Activated naive CD4-positive, alpha-beta T cell treated with anti-CD3 and anti-CD28 coated beads, Interleukin-2, amount 10 ng/mL, durations not matched to agents 7 days and 5 days (primary cell): ENCODE results near the gene WNT11.

ENCODE experiments used
- CTCF ChIA-PET: fragments of 350-600 bp; sonication (Branson Sonifier 250); formaldehyde crosslinking; loops from one replicate; lab custom pipeline; 2021; ENCODE audit warnings: antibody characterized with exemption; lab: Charles Lee
- DNase-seq: peaks from one replicate; pipeline ENCODE4 v3.0.0-alpha.2; 2020
- H3K27ac Mint-ChIP-seq: one replicate; pipeline ENCODE4 v1.8.0; 2021; ENCODE audit warnings: mild to moderate bottlenecking, moderate library complexity, mixed read lengths
- H3K27me3 Mint-ChIP-seq: one replicate; pipeline ENCODE4 v1.8.0; 2021; ENCODE audit warnings: mild to moderate bottlenecking, mixed read lengths
- H3K36me3 Mint-ChIP-seq: one replicate; pipeline ENCODE4 v1.8.0; 2021; ENCODE audit warnings: mixed read lengths
- H3K4me1 Mint-ChIP-seq: one replicate; pipeline ENCODE4 v1.8.0; 2021; ENCODE audit warnings: mixed read lengths
- H3K4me3 Mint-ChIP-seq: one replicate; pipeline ENCODE4 v1.8.0; 2021; ENCODE audit warnings: mild to moderate bottlenecking, moderate library complexity, mixed read lengths
- H3K9me3 Mint-ChIP-seq: one replicate; pipeline ENCODE4 v1.8.0; 2021; ENCODE audit warnings: mixed read lengths

Gene WNT11

GRCh38 chr11:76221365-76221764, 15.1 kb upstream of the WNT11 start:
- no peaks in the 10 kb centered on the region for H3K36me3 Mint-ChIP-seq
- no peak for DNase-seq

GRCh38 chr11:76219243-76219642, 12.9 kb upstream of the WNT11 start:
- CTCF ChIA-PET, result interaction anchor here (3.9 kb wide), 1 partner anchor 11 kb away, joined by 29 read pairs; no protein-coding TSS in a partner anchor
- no peak overlapping the region for H3K4me3 Mint-ChIP-seq
- H3K27me3 Mint-ChIP-seq, result peaks cover 52% of the 10 kb centered on the region
- H3K36me3 Mint-ChIP-seq, result no peaks in the 10 kb centered on the region
- DNase-seq, result no peak
- no peaks in the 10 kb centered on the region for H3K9me3 Mint-ChIP-seq
- no peaks in the 10 kb centered on the region for H3K4me1 Mint-ChIP-seq
- H3K27ac Mint-ChIP-seq, result no peak overlapping the region

More at GRCh38 chr11:76221365-76221764, 15.1 kb upstream of the WNT11 start:
- CTCF ChIA-PET, result no interaction called here
- Mint-ChIP-seq H3K9me3 (no peaks in the 10 kb centered on the region), H3K4me3 (no peak overlapping the region), H3K27ac (no peak overlapping the region), H3K4me1 (no peaks in the 10 kb centered on the region), H3K27me3 (peaks cover 44% of the 10 kb centered on the region)

GRCh38 chr11:76218449-76219178, 12.3 kb upstream of the WNT11 start:
- DNase-seq, result no peak
- Mint-ChIP-seq H3K9me3 (no peaks in the 10 kb centered on the region), H3K4me1 (no peaks in the 10 kb centered on the region), H3K36me3 (no peaks in the 10 kb centered on the region), H3K27ac (no peak overlapping the region), H3K27me3 (peaks cover 56% of the 10 kb centered on the region), H3K4me3 (no peak overlapping the region)
- CTCF ChIA-PET, result interaction anchor here (3.9 kb wide), 1 partner anchor 10 kb away, joined by 29 read pairs; no protein-coding TSS in a partner anchor

- CTCF ChIA-PET, result interaction anchor here (3.9 kb wide), 1 partner anchor 9 kb away, joined by 29 read pairs; no protein-coding TSS in a partner anchor
- Mint-ChIP-seq H3K9me3 (no peaks in the 10 kb centered on the region), H3K27me3 (peaks cover 65% of the 10 kb centered on the region), H3K36me3 (no peaks in the 10 kb centered on the region), H3K4me3 (no peak overlapping the region), H3K27ac (no peak overlapping the region), H3K4me1 (no peaks in the 10 kb centered on the region)
- no peak for DNase-seq
Measured at GRCh38 chr11:76217653-76218160, 11.4 kb upstream of the WNT11 start.

GRCh38 chr11:76216536-76217325, 10.4 kb upstream of the WNT11 start:
- CTCF ChIA-PET, result interaction anchor here (3.9 kb wide), 1 partner anchor 8 kb away, joined by 29 read pairs; no protein-coding TSS in a partner anchor
- no peak overlapping the region for H3K27ac Mint-ChIP-seq
- no peaks in the 10 kb centered on the region for H3K9me3 Mint-ChIP-seq

DNA sequence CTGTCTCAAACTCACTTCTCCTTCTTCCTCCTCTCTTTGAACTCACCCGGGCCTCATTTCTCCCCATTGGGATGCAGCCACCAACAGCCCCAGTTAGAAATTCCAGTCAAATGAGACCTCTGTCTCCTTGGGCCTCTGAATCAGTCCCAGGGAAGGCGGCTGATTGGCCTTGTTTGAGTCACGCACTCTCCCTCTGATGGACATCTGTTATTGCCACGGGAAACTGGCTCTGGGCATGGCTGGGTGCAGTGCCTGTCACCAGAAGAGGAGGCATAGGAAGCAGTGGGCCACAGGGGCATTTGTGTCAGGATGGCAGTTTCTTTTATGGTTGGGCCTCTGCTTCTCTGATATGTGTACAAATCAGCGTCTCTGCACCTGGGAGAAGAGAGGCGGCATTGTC, 9.6 kb upstream of the WNT11 start:
- peaks cover 78% of the 10 kb centered on the region for H3K27me3 Mint-ChIP-seq

More at GRCh38 chr11:76216536-76217325, 10.4 kb upstream of the WNT11 start:
- Mint-ChIP-seq H3K4me1 (no peaks in the 10 kb centered on the region), H3K27me3 (peaks cover 74% of the 10 kb centered on the region), H3K36me3 (no peaks in the 10 kb centered on the region), H3K4me3 (no peak overlapping the region)
- DNase-seq, result no peak

DNA sequence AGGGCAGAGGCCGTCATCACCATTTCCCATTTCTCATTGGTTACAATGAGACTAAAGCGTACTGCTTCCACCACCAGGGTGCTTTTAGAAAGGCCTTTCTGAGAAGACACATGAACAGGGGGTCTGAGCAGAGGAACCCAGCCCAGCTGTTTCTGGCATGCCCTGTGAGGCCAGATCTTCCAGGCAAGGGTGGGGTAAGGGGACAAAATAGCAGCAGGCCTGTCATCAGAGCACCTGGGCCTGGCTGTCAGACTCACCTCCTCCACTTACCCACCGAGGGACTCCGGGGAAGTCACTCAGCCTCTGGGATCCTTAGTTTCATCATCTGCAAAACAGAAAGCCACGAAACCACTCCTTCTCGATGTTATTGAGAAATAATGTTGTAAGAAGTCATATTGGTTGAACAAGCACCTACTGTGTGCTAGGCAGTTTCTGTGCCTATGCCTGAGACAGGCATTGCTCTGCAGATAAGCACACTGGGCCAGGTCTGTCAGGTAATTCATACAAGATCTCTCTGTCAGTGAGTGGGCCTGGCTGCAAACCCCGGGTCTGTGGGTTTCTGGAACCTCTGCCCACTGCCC, 8.8 kb upstream of the WNT11 start:
- no peak for DNase-seq
- Mint-ChIP-seq H3K9me3 (no peaks in the 10 kb centered on the region), H3K36me3 (no peaks in the 10 kb centered on the region), H3K4me1 (peaks cover 2% of the 10 kb centered on the region), H3K27ac (no peak overlapping the region), H3K27me3 (peaks cover 81% of the 10 kb centered on the region), H3K4me3 (no peak overlapping the region)
- CTCF ChIA-PET, result no interaction called here

More for the DNA sequence above, 9.6 kb upstream of the WNT11 start:
- no peak for DNase-seq
- Mint-ChIP-seq H3K36me3 (no peaks in the 10 kb centered on the region), H3K27ac (no peak overlapping the region), H3K4me3 (no peak overlapping the region), H3K4me1 (no peaks in the 10 kb centered on the region), H3K9me3 (no peaks in the 10 kb centered on the region)
- CTCF ChIA-PET, result interaction anchor here (3.9 kb wide), 1 partner anchor 7 kb away, joined by 29 read pairs; no protein-coding TSS in a partner anchor

GRCh38 chr11:76214186-76214585, 7.9 kb upstream of the WNT11 start:
- Mint-ChIP-seq H3K4me3 (no peak overlapping the region), H3K4me1 (peaks cover 2% of the 10 kb centered on the region), H3K9me3 (no peaks in the 10 kb centered on the region), H3K27ac (no peak overlapping the region), H3K27me3 (peaks cover 81% of the 10 kb centered on the region), H3K36me3 (no peaks in the 10 kb centered on the region)
- CTCF ChIA-PET, result no interaction called here
- DNase-seq, result no peak

- H3K27ac Mint-ChIP-seq, result no peak overlapping the region
- peaks cover 83% of the 10 kb centered on the region for H3K27me3 Mint-ChIP-seq
- H3K9me3 Mint-ChIP-seq, result no peaks in the 10 kb centered on the region
- CTCF ChIA-PET, result interaction anchor here (0.9 to 7.3 kb wide), 4 partner anchors 11 to 316 kb away, joined by 3 to 218 read pairs (median 55); no protein-coding TSS in a partner anchor
- H3K36me3 Mint-ChIP-seq, result no peaks in the 10 kb centered on the region
- no peak for DNase-seq
- H3K4me1 Mint-ChIP-seq, result peaks cover 10% of the 10 kb centered on the region
- no peak overlapping the region for H3K4me3 Mint-ChIP-seq
Measured at GRCh38 chr11:76212086-76213035, 6.1 kb upstream of the WNT11 start.

DNA sequence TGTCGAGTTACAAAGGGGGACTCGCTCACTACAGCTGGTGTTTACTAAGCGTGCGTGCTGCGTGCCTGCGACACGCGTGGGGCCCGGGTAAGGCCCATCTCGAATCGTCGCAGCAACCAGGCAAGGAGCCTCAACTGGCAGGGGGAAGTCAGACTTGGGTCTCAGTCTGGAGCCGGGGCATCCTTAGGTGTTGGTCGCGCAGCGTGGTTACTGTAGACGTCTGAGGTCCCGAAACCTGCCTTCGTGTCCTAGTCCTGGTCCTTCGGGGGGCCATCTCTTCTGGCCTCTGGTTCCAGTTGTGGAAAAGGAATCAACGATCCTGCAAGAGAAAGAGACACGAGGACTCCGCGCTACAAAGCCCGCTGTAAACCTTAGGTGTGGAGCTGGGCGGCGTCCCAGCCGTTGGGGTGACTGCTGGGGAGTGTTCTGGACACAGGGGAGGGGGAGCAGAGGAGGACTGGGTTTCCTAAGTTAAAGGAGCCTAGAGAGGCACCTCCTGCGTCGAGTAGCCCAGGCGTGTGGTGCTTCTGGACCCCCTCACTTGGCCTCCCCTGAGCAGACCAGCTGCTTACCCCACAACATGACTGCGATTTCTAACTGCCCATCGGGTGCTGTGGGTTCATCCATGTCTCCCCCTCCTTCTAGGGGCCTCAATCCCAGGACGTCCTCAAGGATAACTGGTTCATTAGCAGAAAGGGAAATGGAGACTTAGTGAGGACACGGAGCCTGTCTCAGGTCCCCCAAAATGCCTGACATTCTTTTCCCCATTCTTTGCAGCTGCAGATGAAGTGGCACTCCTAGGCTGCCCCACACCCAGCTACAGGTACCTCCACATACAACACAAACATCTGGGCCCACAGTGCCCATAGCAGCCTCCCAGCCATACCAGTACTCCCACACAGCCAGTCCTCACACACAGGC, 4.9 kb upstream of the WNT11 start:
- CTCF ChIA-PET, result interaction anchor here (0.6 to 7.3 kb wide), 6 partner anchors 7 to 315 kb away, joined by 3 to 218 read pairs (median 16); no protein-coding TSS in a partner anchor
- H3K36me3 Mint-ChIP-seq, result no peaks in the 10 kb centered on the region
- H3K4me1 Mint-ChIP-seq, result peaks cover 19% of the 10 kb centered on the region
- no peak overlapping the region for H3K27ac Mint-ChIP-seq
- H3K9me3 Mint-ChIP-seq, result no peaks in the 10 kb centered on the region
- peaks cover 95% of the 10 kb centered on the region for H3K27me3 Mint-ChIP-seq
- DNase-seq, result no peak
- H3K4me3 Mint-ChIP-seq, result peak overlapping the region; percentile 33

GRCh38 chr11:76209973-76210930, 4.0 kb upstream of the WNT11 start:
- peak overlapping the region; percentile 26 for H3K4me3 Mint-ChIP-seq
- no peaks in the 10 kb centered on the region for H3K9me3 Mint-ChIP-seq
- H3K27me3 Mint-ChIP-seq, result peaks cover 100% of the 10 kb centered on the region
- CTCF ChIA-PET, result interaction anchor here (0.6 to 7.3 kb wide), 9 partner anchors 8 to 314 kb away, joined by 3 to 218 read pairs (median 16); no protein-coding TSS in a partner anchor
- H3K27ac Mint-ChIP-seq, result no peak overlapping the region
- peak; percentile 56 for DNase-seq
- no peaks in the 10 kb centered on the region for H3K36me3 Mint-ChIP-seq
- H3K4me1 Mint-ChIP-seq, result peaks cover 22% of the 10 kb centered on the region
